HEK293 (cell line): ENCODE measurements around the gene CASKIN1.

Source experiments
- CTCF ChIA-PET: fragments of 350-600 bp; formaldehyde crosslinking; extraction: SDS; loops from one replicate; lab custom pipeline; 2021; ENCODE audit warnings: antibody characterized with exemption; lab: Yijun Ruan, JAX
- POLR2A ChIA-PET: fragments of 300-600 bp; formaldehyde crosslinking; extraction: SDS; loops from one replicate; lab custom pipeline; 2020; ENCODE audit warnings: antibody characterized with exemption, inconsistent platforms; lab: Yijun Ruan, JAX
- H3K27ac ChIP-seq: fragments of 200-500 bp; sonication (Bioruptor generic); 2 replicates; pipeline ENCODE4 v1.5.1; 2014; ENCODE audit warnings: low read depth, low read length, control low read depth, inconsistent platforms; ENCODE audit errors: extremely low read depth
- H3K36me3 ChIP-seq, 2 experiments: fragments of 200-500 bp in 1 of 2; sonication (Bioruptor generic) in 1 of 2; 1 replicate in 1 of 2; 2 replicates in 1 of 2; pipeline ENCODE4 v1.5.1; 2014 to 2017; ENCODE audit warnings: inconsistent platforms in 2 of 2, low read length in 2 of 2; ENCODE audit not compliant: control insufficient read depth in 2 of 2, insufficient read depth in 1 of 2
- H3K4me1 ChIP-seq: fragments of 200-500 bp; sonication (Bioruptor generic); 2 replicates; pipeline ENCODE4 v1.5.1; 2014; ENCODE audit warnings: mild to moderate bottlenecking, low read length, inconsistent platforms; ENCODE audit not compliant: control insufficient read depth, insufficient read depth
- H3K4me3 ChIP-seq: 2 replicates; pipeline ENCODE4 v1.5.1; 2011; ENCODE audit warnings: low read depth, mild to moderate bottlenecking, control low read depth, low read length, moderate library complexity
- H3K9me3 ChIP-seq: fragments of 200-500 bp; sonication (Bioruptor generic); 2 replicates; pipeline ENCODE4 v1.5.1; 2014; ENCODE audit warnings: low read depth, low read length, inconsistent platforms; ENCODE audit not compliant: control insufficient read depth, insufficient read depth
- GLIS2 ChIP-seq: fragments of 450-650 bp; formaldehyde crosslinking; IDR thresholded peaks from 2 replicates; pipeline ENCODE4 v1.5.1; 2016; ENCODE audit warnings: missing biosample characterization, missing genetic modification characterization
- PRDM4 ChIP-seq: fragments of 450-650 bp; formaldehyde crosslinking; IDR thresholded peaks from 2 replicates; pipeline ENCODE4 v1.5.1; 2017; ENCODE audit warnings: missing biosample characterization, missing genetic modification characterization
- SP2 ChIP-seq: fragments of 450-650 bp; formaldehyde crosslinking; IDR thresholded peaks from 2 replicates; pipeline ENCODE4 v1.5.1; 2016; ENCODE audit warnings: missing biosample characterization, missing genetic modification characterization
- ZBTB6 ChIP-seq: fragments of 450-650 bp; formaldehyde crosslinking; IDR thresholded peaks from 2 replicates; pipeline ENCODE4 v1.5.1; 2017; ENCODE audit warnings: missing biosample characterization, missing genetic modification characterization
- ZIC2 ChIP-seq: fragments of 450-650 bp; formaldehyde crosslinking; IDR thresholded peaks from 2 replicates; pipeline ENCODE4 v1.5.1; 2016; ENCODE audit warnings: missing biosample characterization, missing genetic modification characterization
- ZNF138 ChIP-seq: fragments of 450-650 bp; formaldehyde crosslinking; IDR thresholded peaks from 2 replicates; pipeline ENCODE4 v1.5.1; 2016; ENCODE audit warnings: missing biosample characterization, missing genetic modification characterization, borderline replicate concordance
- ZNF157 ChIP-seq: fragments of 450-650 bp; formaldehyde crosslinking; IDR thresholded peaks from 2 replicates; pipeline ENCODE4 v1.5.1; 2016; ENCODE audit warnings: missing biosample characterization, missing genetic modification characterization
- ZNF202 ChIP-seq: fragments of 450-650 bp; formaldehyde crosslinking; IDR thresholded peaks from 2 replicates; pipeline ENCODE4 v1.5.1; 2016; ENCODE audit warnings: missing biosample characterization, missing genetic modification characterization, borderline replicate concordance
- ZNF223 ChIP-seq: fragments of 450-650 bp; formaldehyde crosslinking; IDR thresholded peaks from 2 replicates; pipeline ENCODE4 v1.5.1; 2016; ENCODE audit warnings: missing biosample characterization, missing genetic modification characterization
- ZNF433 ChIP-seq: fragments of 450-650 bp; formaldehyde crosslinking; IDR thresholded peaks from 2 replicates; pipeline ENCODE4 v1.5.1; 2016; ENCODE audit warnings: missing biosample characterization, missing genetic modification characterization, low read depth
- ZNF600 ChIP-seq: fragments of 450-650 bp; formaldehyde crosslinking; IDR thresholded peaks from 2 replicates; pipeline ENCODE4 v1.5.1; 2016; ENCODE audit warnings: missing biosample characterization, missing genetic modification characterization
- ZNF624 ChIP-seq: fragments of 450-650 bp; formaldehyde crosslinking; IDR thresholded peaks from 2 replicates; pipeline ENCODE4 v1.5.1; 2017; ENCODE audit warnings: missing biosample characterization, missing genetic modification characterization
- ZNF629 ChIP-seq: fragments of 450-650 bp; formaldehyde crosslinking; IDR thresholded peaks from 2 replicates; pipeline ENCODE4 v1.5.1; 2017; ENCODE audit warnings: missing biosample characterization, missing genetic modification characterization
- ZNF677 ChIP-seq: fragments of 450-650 bp; IDR thresholded peaks from 2 replicates; pipeline ENCODE4 v1.5.0; 2018; ENCODE audit warnings: missing biosample characterization, mild to moderate bottlenecking, missing genetic modification characterization, moderate library complexity
- ZNF701 ChIP-seq: fragments of 450-650 bp; formaldehyde crosslinking; IDR thresholded peaks from 2 replicates; pipeline ENCODE4 v1.5.1; 2016; ENCODE audit warnings: missing biosample characterization, missing genetic modification characterization
- ZNF76 ChIP-seq: fragments of 450-650 bp; formaldehyde crosslinking; IDR thresholded peaks from 2 replicates; pipeline ENCODE4; 2016; ENCODE audit warnings: low read depth, missing biosample characterization, missing genetic modification characterization, borderline replicate concordance
- TF ChIP-seq, protein P1 (sequence below): fragments of 450-650 bp; formaldehyde crosslinking; IDR thresholded peaks from 2 replicates; pipeline ENCODE4 v1.5.1; 2016; ENCODE audit warnings: missing biosample characterization, missing genetic modification characterization
- TF ChIP-seq, protein P2 (sequence below): fragments of 450-650 bp; formaldehyde crosslinking; IDR thresholded peaks from 2 replicates; pipeline ENCODE4 v1.5.1; 2016; ENCODE audit warnings: missing biosample characterization, missing genetic modification characterization

CASKIN1 gene

GRCh38 chr16:2233046-2233775, 36.8 kb upstream of the CASKIN1 start:
- ChIA-PET CTCF (no interaction called here), POLR2A (interaction anchor here (0.9 to 2.0 kb wide), 4 partner anchors 10 to 78 kb away, joined by 3 to 6 read pairs (median 4); partner anchors contain the start of genes E4F1, ECI1 and TRAF7)
- Histone ChIP-seq H3K4me3 (no peak overlapping the region), H3K27ac (no peak overlapping the region), H3K4me1 (peaks cover 4% of the 10 kb centered on the region; the same call in 1 of the 2 replicates), H3K9me3 (no peaks in the 10 kb centered on the region), H3K36me3 (peaks cover 0 to 76% of the 10 kb centered on the region in 2 experiments; a peak in 1 of 3 replicates)
- TF ChIP-seq, protein P1, sequence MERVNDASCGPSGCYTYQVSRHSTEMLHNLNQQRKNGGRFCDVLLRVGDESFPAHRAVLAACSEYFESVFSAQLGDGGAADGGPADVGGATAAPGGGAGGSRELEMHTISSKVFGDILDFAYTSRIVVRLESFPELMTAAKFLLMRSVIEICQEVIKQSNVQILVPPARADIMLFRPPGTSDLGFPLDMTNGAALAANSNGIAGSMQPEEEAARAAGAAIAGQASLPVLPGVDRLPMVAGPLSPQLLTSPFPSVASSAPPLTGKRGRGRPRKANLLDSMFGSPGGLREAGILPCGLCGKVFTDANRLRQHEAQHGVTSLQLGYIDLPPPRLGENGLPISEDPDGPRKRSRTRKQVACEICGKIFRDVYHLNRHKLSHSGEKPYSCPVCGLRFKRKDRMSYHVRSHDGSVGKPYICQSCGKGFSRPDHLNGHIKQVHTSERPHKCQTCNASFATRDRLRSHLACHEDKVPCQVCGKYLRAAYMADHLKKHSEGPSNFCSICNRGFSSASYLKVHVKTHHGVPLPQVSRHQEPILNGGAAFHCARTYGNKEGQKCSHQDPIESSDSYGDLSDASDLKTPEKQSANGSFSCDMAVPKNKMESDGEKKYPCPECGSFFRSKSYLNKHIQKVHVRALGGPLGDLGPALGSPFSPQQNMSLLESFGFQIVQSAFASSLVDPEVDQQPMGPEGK (tag by site-specific recombination) = 0 out of 2 replicates have a peak, but pooled peaks have one; percentile 12
- peak; percentile 68; the same call in 1 of the 2 replicates for TF ChIP-seq ZBTB6 (tag by site-specific recombination)
- no peak for TF ChIP-seq ZNF138 (tag by site-specific recombination)
- no peak for TF ChIP-seq SP2 (tag by site-specific recombination)
- 0 out of 2 replicates have a peak, but pooled peaks have one; percentile 34 for TF ChIP-seq ZIC2 (tag by site-specific recombination)
- 0 out of 2 replicates have a peak, but pooled peaks have one; percentile 8 for TF ChIP-seq ZNF600
- TF ChIP-seq ZNF202 (tag by site-specific recombination) = no peak

DNA sequence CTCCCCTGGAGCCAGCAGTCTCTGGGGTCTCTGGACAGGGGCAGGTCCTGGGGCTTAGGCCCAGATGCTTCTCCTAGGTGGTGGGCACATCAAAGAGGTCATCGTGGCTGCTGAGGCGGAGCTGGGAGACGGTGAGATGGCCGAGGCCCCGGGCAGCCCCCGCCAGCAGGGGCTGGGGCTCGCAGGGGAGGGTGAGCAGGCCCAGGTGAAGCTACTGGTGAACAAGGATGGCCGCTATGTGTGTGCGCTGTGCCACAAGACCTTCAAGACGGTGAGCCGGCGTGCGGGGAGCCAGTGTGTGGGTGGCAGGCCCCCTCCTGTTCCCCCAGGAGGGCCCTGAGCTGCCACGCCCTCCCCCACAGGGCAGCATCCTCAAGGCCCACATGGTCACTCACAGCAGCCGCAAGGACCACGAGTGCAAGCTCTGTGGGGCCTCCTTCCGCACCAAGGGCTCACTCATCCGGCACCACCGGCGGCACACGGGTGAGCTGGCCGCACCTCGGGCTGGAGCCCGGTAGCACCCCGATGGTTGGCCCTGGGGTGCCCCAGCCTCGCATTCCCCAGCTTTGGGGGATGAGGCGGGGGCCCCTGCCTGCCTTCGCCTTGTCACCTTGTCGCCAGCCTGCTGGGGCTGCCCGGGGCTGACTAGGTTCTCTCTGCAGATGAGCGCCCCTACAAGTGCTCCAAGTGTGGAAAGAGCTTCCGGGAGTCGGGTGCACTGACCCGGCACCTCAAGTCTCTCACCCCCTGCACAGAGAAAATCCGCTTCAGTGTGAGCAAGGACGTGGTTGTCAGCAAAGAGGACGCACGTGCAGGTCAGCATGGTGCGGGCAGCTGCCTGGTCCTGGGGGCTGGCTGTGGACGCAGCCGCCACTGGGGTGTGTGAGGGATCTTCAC, 35.9 kb upstream of the CASKIN1 start:
- CTCF ChIA-PET = no interaction called here
- POLR2A ChIA-PET = interaction anchor here (0.8 to 2.0 kb wide), 5 partner anchors 9 to 77 kb away, joined by 3 to 6 read pairs (median 3); partner anchors contain the start of genes E4F1, ECI1, PGP and TRAF7
- Histone ChIP-seq H3K4me3 (no peak overlapping the region), H3K36me3 (peaks cover 0 to 80% of the 10 kb centered on the region in 2 experiments; a peak in 1 of 3 replicates), H3K4me1 (peaks cover 4% of the 10 kb centered on the region; the same call in 1 of the 2 replicates), H3K27ac (no peak overlapping the region), H3K9me3 (no peaks in the 10 kb centered on the region)
- TF ChIP-seq ZNF701 (tag by site-specific recombination) = no peak
- 0 out of 2 replicates have a peak, but pooled peaks have one; percentile 35 for TF ChIP-seq ZNF600
- peak; percentile 57 for TF ChIP-seq GLIS2 (tag by site-specific recombination)
- TF ChIP-seq ZNF624 (tag by site-specific recombination) = no peak

- H3K4me3 ChIP-seq = no peak overlapping the region
- CTCF ChIA-PET = no interaction called here
- H3K4me1 ChIP-seq = peaks cover under 1% of the 10 kb centered on the region; the same call in 1 of the 2 replicates
- H3K36me3 ChIP-seq = peaks cover 0 to 88% of the 10 kb centered on the region in 2 experiments; a peak in 2 of 3 replicates
- POLR2A ChIA-PET = interaction anchor here (1.1 to 2.0 kb wide), 4 partner anchors 8 to 270 kb away, joined by 3 to 6 read pairs (median 4); partner anchors contain the start of genes E4F1 and ECI1
- H3K9me3 ChIP-seq = no peaks in the 10 kb centered on the region
- H3K27ac ChIP-seq = no peak overlapping the region
- peak; percentile 42; the same call in 1 of the 2 replicates for TF ChIP-seq ZNF629
- TF ChIP-seq, protein P2, sequence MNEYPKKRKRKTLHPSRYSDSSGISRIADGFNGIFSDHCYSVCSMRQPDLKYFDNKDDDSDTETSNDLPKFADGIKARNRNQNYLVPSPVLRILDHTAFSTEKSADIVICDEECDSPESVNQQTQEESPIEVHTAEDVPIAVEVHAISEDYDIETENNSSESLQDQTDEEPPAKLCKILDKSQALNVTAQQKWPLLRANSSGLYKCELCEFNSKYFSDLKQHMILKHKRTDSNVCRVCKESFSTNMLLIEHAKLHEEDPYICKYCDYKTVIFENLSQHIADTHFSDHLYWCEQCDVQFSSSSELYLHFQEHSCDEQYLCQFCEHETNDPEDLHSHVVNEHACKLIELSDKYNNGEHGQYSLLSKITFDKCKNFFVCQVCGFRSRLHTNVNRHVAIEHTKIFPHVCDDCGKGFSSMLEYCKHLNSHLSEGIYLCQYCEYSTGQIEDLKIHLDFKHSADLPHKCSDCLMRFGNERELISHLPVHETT = peak; percentile 45; the same call in 1 of the 2 replicates
- TF ChIP-seq ZNF157 (tag by site-specific recombination) = no peak
- 0 out of 2 replicates have a peak, but pooled peaks have one; percentile 9 for TF ChIP-seq ZNF677
- peak; percentile 37; the same call in 1 of the 2 replicates for TF ChIP-seq ZNF76
- peak; percentile 29; the same call in 1 of the 2 replicates for TF ChIP-seq PRDM4 (tag by site-specific recombination)
- no peak for TF ChIP-seq ZNF223 (tag by site-specific recombination)
- TF ChIP-seq ZNF433 (tag by site-specific recombination) = no peak
These were observed 34.9 kb upstream of the CASKIN1 start for GRCh38 chr16:2231016-2231931.
